GM19328 (cell line): ENCODE measurements around the gene FBXL7.

ENCODE experiments used
- ATAC-seq: cut with Tn5 transposase; IDR thresholded peaks from one replicate; pipeline ENCODE4 v1.9.1; 2021; ENCODE audit warnings: mild to moderate bottlenecking, moderate library complexity; ENCODE audit not compliant: unreplicated experiment

Gene FBXL7

DNA sequence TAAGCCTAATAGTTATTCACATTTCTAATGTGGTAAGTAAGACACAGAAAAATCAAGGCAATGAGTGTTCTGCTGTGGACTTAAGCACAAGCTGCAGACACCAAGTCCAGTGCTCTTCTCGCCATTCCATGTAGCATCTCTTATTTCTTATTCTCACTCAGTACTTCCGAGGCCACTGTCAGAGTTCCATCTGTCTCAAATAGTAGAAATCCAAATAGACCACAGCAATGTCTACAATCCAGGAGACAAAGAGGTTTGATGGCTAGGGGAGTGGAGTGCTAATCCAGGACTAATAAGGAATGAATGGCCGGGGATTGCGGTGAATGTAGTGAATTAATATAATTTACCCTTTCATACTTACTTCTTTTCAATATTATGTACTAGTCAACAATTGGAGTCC lies 147.3 kb downstream of the FBXL7 start:
- ATAC-seq: no peak

DNA sequence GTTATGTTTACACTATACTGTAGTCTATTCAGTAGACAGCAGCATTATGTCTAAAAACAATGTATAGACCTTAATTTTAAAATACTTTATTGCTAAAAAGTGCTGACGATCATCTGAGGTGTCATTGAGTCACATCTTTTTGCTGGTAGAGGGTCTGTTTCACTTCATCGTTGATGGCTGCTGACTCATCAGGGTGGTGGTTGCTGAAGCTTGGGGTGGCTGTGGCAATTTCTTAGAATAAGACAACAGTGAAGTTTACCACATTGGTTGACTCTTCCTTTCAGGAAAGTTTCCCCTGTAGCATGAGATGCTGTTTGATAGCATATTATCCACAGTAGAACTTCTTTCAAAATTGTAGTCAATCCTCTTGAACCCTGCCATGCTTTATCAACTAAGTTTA lies 150.3 kb downstream of the FBXL7 start:
- ATAC-seq: no peak

DNA sequence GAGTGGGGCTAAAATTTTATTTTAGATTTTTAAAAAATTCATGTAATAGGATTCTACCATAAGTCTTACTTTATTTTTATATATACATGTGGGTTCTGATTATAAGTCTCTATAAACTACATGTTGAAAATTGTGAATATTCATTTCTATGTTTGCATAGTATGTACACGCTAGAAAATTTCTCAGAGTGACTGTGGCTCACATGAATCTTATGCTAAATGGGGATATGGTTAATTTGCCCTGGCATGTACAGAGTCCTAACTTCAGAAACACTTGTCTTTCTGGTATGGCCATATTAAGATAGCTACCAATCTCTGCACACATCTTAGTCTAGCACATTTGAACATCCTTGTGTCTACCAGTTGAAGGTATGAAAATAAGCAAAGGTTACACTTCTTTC lies 154.8 kb downstream of the FBXL7 start:
- no peak for ATAC-seq

DNA sequence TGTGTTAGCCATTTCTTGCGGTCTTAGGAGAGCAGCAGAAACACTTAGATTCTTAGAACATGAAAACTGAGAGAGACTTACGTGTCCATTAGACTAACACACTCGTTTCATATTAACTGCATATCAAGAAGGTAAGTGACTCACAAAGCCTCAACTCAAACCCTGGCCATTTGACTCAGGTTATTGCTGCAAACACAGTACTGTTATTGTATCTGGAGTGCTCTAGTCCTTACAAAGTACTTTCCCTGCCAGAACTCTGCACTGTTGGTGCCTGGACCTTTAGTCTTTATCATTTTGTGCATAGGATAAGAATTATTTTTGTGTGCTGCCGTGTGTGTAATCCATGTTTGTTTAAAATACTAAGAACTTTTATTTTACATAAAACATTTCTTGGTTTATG lies 155.7 kb downstream of the FBXL7 start:
- no peak for ATAC-seq

DNA sequence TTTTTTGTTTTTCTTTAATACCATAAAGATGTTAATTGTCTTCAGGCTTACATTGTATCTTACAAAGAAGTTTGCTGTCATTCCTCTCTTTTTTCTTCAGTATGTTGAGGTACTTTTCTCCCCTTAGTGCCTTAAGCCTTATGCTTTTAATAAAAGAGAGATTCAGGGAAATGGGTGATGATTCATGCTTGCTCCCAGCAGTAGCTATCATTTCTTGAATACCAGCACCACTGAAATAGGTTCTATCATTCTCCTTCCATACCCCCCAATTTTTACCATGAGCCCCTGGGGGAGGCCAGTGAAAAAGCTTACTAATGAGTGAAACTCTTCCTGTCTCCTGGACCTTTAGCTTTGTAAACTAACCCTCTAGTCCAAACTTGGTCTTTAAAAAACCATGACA lies 165.0 kb downstream of the FBXL7 start:
- no peak for ATAC-seq

DNA sequence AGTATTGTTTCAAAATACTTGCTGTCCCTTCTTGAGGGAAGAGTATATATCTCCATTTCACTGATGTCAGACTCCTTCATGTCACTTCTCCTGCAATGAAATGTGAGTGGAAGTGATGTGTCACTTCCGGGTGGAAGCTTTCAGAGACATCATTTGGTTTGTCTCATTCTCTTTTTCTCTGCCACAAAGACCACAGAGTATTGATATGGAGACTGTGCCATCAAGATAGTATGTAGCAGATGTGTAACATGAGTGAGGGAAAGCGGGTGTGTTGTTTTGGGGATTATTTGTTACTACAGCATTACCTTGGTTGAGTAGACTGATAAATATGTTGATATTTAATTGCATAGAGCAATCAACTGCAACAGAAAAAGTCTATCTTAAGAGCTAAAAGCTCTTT lies 169.8 kb downstream of the FBXL7 start:
- ATAC-seq: no peak

DNA sequence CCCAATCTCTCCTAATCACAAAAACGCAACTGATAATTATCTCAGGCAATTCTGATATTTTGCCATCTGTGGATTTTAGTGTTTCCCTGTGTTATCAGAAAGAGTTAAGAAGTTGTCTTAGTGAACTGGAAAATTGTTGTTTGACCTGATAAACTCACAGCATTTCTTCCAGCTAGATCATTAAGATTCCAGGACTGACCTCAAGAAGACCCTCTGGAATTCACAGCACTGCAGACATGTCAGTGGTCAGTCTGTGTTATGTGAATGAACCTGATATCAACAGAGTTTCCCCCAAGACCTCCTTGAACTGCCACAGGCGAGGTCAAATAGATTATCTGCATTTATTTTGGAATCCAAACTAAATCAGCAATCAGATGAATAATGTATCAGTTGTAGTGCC lies 174.7 kb downstream of the FBXL7 start:
- ATAC-seq: no peak

DNA sequence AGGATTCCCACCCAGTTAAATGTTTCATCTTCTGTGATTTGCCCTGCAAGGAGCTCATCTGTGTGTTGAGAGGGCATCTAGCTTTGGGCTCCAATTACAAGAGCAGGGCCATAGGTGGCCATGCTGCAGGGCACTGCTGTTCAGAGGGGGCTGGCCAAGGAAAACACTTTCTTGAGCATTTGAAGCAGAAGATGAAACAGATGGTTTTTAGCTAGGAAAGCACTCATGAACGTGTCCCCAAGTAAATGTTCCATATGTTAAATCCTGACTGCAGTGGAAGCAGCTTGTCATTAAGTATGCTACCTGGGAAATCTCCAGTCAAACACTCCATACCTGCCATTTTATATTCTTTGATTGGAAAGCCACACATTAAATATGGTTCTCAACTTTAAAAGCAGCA lies 176.6 kb downstream of the FBXL7 start:
- ATAC-seq: no peak

DNA sequence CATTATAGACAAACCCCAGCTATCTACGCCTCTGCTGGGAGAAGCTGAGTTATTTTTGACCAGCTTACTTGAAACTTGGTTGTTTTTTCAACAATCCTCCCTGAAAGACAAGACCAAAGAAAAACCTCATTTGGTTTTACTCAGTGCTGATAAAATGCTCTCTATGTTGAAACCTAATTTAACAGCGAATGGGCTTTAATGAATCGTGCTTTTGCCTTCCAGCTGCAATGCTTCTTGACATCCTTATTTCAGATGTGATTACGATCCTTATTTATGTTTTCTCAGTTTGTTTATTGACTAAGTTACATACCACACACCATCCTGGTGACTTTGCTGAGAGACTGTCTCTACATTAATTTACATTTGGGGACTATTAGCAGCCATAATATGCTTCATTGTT lies 179.2 kb downstream of the FBXL7 start:
- no peak for ATAC-seq

DNA sequence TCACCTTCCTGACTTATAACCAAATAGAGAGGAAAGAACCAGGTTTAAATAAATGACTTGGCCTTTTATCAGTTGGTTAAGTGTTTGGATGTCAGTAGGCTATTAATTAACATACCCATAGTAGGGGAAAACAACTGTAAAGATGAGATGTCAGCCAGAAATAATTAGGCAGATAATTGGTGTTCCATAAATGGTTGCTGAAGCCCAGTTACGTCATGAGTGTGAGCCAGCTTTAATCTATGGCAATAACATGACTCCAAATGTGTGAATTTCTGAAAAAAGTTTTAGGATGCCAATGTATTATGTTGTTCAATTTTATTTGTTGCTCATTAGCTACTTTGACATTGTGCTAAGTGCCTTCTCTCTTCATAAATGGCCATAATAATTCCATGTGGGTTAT lies 180.5 kb downstream of the FBXL7 start:
- no peak for ATAC-seq

DNA sequence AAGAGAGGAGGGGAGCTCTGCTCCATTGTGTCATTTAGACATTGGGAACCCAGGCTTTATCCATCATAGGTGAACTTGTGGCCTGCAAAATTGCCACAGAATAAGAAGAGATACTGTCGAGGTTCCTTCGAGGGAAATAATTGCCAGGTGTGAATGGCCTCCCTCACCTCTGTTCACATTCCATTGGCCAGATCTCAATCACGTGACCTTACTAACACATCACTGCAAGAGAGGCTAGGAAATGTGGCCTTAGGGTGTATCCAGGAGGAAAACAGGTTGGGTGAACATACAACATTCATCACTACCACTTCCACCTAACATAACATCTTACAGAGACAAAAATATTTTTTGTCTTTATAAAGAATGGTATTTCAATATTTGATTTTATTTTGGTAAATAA lies 182.1 kb downstream of the FBXL7 start:
- ATAC-seq: no peak

DNA sequence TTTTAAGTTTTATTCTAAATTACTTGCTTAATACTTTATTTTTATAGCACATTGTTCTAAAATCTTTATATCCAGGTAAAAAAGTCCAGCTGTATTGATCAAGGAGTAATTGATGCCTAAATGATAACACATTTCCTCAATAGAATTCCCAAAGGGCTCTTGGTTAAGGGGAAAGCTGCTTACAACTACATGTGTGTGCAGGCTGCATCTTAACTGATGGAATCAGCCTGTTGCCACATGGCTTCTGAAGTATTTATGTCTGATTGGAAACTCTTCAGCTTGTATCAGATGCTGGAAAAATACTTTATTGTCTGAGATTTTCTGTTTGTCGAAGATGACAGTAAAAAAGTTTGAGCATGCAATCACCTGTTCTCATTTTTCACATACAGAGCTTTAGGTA lies 182.6 kb downstream of the FBXL7 start:
- ATAC-seq: no peak

DNA sequence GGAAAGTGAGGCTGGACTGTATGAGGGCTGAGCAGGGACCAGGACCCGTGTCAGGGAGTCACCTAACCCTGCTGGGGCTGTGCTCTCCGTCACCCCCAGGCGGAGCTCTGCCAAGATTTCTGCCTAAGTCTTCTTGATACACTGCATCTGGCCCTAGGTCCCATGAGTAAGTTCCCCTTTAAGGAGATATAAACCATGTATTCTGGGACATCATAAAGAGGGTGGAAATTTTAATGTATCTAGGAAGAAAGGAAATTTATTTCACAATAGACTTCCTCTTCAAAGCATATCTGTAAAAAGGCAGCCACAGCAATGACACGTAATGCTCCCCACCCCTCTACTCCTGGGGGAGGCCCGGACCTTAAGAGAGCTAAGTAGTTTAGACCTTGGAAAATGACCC lies 183.4 kb downstream of the FBXL7 start:
- ATAC-seq: no peak

DNA sequence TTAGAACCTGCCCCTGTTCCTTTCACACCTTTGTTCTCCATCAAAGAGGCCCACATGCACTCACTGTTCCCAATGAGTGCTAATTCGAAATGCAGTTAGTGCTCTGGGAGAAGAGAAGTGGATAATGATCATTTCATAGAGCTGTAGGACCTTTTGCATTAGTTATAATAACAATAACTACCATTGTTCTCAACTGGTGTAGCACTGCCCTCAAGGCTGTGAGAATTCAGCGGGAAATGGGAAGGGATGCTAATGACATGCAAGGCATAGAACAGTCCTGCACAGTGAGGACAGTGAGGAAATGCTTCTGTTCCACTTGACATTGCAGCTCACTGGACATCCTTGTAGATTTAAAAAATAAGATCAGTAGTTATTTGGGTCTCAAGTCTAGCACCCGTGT lies 187.4 kb downstream of the FBXL7 start:
- no peak for ATAC-seq

DNA sequence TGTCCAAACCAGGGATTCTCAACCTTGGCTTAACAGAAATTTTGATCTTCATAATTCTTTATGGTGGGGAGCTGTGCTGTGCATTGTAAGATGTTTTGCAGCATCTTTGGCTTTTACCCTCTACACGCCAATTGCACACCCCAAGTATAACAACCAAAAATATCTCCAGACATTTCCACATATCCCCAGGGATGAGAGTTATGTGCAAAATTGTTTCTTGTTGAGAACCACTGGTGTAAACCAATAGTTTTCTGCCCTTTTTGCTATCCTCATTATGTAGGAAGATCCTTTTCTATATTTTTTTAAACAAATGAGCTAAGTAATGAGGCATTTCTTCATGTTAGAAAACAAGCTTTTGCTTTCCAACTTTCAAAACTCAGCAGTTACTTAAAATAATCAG lies 189.9 kb downstream of the FBXL7 start:
- ATAC-seq: no peak

DNA sequence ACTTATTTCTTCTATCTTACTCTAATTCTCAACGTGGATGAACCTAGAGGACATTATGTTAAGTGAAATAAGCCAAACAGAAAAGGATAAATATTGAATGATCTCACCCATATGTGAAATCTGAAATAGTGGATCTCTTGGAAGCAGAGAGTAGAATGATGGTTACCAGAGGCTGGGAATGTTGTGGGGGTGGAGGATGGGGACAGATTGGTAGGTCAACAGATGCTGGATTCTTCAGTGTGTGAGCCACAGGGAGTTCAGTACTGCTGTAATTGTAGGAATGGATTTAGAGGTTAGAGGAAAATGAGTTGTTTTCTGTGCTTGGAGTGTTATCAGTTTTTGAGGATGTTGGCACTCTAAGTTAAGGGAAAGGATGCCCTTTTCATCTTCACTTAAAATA lies 190.6 kb downstream of the FBXL7 start:
- no peak for ATAC-seq

DNA sequence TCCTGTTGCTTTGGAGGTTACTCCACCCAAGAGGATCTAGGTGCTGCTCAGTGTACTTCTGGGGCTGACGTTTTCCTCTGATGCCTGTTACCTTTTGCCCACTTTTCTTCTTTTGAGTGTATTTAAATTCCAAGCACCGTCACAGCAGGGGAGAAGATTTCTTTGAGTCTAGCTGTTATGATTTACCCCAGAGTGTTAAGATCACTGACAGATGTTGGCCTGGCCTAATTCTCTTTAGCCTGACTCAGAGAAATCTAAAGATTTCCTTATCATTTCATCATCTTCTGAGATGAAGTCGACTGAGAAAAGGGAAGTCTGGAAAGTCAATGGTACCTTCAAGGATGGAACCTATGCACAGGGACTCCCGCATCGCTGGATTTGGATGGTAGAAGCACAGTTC lies 191.5 kb downstream of the FBXL7 start:
- no peak for ATAC-seq

DNA sequence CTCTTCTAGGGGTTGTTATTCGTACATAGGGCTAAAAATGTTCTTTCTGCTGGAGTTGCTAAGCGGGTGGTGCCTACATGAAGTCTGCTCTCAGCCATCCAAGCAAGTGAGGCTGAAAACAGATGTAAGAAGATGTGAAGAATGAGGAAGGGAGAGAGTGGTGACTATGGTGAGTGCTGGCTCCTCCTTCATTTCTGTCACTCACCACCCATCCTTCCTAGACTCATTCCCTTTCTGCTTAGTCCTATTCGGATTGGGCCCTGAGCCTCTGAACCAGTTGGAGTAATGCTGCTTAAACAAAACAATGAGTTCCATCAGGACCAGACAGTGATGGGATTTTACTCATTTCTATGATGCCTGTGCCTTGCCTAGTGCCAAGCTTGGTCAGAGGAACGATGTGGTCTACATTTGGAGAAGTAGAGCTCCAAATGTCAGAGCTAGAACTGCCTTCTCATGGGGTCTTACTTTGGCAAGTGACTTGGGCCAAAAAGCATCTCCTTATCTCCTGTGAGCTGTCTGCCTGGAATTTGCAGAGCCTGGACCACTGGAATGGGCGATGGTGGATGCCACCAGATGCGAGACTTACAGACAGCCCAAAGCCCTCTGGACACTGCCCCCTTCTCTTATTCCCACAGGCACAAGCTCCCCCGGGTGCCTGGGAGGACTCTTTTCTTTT lies 192.9 kb downstream of the FBXL7 start:
- ATAC-seq: no peak

DNA sequence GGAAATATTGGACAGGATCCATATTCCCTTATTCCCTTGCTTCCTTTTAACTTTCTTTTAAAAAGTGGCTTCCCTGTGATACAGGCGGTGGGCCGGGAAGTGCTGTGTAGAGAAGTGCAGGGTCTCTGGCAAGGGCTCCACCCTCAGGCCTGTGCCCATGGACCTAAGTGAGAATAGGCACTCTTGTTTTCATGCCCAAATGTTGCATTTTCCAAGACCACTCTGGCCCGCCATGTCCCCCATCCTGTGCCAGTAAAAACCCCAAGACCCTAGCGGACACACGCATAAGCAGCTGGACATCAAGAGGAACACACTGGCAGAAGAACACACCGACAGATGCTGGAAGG lies 193.4 kb downstream of the FBXL7 start:
- no peak for ATAC-seq

DNA sequence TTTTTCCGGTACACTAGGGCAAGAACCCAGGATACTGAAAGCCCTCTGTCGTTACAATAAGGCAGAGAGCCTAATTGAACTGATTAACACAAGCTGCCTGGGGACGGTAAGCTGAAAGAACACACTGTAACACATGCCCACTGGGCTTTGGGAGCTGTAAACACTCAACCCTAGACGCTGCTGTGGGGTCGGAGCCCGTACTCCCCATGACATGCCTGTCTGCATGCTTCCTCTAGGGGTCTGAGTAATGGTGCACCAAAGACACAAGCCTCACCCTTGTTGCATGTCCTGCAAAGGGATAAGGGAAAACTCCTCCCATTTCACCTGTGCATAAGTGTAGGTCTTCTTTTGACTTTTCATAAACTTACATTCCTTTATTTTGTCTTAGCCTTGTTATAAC lies 194.0 kb downstream of the FBXL7 start:
- no peak for ATAC-seq

DNA sequence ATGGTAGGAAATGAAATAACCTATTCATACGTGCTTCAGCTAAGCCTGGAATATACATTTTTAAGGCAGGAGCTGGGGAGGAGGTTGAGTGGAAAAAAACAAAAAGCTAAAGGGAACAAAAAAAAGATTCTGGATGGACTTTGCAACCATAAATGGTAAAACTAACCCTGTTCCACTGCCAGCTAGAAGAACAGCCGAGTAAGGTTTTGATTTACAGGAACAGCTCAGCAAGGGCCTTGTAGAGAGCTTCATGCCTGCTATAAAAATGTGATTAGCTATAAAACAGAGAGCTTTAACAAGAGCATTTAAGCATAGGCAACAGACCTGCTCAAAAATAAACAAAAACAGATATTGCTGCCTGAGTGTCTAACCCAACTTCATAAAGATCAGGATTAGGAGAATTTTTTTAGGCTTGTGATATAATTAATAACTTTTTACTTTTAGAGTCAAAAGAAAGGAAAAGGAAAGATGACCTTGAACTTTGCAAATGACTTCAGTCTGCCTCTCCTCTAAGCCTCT lies 194.8 kb downstream of the FBXL7 start:
- no peak for ATAC-seq

DNA sequence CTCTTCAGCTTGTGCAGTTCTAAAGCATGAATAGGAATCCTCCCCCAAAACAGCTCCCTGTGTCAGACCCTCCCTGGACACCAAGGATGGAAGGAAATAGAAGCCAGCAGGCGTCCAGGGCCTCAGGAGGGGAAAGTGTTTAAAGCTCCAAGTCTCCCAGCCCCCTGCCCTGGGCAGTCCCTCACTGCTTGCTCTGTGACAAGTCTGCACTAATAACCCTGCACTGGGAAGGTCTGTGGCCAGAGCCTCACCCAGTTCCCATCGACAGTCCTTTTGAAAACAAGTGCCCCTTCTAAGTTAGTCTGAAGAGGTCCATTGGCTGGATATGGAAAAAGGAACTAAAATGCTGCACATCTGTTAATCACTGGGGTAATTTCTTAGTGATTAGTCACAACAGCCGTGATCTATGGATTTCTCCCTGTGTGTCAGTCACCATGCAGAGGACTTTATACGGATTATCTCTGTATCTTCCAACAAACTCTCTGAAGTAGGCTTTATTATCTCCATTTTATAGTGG lies 195.3 kb downstream of the FBXL7 start:
- ATAC-seq: no peak

DNA sequence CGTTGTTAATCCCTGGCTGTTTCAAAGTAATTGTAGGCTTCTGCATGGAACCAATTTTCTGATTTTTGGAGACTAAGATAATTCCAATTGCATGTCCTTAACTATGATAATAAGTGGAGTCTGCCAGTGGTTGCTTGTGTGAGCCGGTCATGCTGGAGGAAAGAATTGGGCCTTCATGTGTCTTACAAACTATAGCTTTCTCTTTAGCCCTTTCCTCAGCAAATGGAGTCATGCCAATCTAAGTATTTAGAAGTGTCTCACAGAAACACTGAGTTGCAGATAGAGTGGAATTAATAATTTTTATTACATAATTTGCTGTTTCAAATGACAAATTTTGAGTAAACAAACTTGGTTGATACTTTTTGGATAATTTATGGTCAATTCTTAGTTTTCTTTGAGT lies 200.4 kb downstream of the FBXL7 start:
- no peak for ATAC-seq
